ENCODE measurements around the gene PCSK9. TPM values are rescaled to one million over a fixed set of nuclear protein-coding genes. Genes with fewer than 3 reads are reported as not detected.

The PCSK9 gene
- total and polyA plus RNA-seq, 2 of the 13 experiments (the other 11 are each of a cell fraction or from before 2014, with no cell fraction given) = 33.3 to 80.5 TPM

DNA sequence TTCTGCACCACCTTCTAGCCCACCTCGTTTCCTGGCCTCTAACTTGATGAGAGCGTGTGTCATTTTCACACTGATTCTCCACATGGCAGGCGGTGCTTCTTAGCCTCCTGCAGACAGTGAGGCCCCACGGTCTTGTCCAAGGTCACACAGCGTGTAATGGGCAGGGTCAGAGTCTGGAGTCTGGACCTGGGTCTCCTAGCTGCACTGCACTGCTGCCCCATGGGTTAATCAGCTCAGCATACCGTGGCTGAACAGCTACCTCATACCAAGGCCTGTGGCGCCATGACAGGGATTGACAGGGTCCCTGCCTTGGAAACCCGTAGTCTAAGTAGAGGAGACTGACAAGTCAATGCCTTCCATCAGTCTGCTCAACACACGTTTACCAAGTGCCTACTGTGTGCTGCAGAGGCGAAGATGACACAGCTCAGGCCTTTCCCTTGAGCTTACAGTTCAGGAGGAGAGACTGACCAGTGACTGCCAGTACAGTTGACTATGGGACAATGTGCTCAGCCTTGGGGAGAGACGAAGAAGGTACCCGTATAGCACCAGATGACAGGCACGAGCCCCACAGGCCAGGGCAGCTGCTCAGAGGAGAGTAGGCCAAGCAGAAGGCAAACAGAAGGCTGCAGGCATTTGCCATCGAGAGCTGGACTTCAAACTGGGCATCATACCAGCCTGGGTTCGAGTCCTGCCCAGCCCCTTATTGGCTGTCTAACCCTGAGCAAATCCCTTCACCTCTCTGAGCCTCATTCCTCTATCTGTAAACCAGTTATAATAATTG, 5.5 kb downstream of the PCSK9 start (continued):
- TF ChIP-seq, protein P1, sequence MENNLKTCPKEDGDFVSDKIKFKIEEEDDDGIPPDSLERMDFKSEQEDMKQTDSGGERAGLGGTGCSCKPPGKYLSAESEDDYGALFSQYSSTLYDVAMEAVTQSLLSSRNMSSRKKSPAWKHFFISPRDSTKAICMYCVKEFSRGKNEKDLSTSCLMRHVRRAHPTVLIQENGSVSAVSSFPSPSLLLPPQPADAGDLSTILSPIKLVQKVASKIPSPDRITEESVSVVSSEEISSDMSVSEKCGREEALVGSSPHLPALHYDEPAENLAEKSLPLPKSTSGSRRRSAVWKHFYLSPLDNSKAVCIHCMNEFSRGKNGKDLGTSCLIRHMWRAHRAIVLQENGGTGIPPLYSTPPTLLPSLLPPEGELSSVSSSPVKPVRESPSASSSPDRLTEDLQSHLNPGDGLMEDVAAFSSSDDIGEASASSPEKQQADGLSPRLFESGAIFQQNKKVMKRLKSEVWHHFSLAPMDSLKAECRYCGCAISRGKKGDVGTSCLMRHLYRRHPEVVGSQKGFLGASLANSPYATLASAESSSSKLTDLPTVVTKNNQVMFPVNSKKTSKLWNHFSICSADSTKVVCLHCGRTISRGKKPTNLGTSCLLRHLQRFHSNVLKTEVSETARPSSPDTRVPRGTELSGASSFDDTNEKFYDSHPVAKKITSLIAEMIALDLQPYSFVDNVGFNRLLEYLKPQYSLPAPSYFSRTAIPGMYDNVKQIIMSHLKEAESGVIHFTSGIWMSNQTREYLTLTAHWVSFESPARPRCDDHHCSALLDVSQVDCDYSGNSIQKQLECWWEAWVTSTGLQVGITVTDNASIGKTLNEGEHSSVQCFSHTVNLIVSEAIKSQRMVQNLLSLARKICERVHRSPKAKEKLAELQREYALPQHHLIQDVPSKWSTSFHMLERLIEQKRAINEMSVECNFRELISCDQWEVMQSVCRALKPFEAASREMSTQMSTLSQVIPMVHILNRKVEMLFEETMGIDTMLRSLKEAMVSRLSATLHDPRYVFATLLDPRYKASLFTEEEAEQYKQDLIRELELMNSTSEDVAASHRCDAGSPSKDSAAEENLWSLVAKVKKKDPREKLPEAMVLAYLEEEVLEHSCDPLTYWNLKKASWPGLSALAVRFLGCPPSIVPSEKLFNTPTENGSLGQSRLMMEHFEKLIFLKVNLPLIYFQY (CRISPR knock-in tag; IDR thresholded peaks at IDR 0.05; ENCODE audit: borderline replicate concordance) = no peak
- TF ChIP-seq KDM3A (CRISPR knock-in tag; IDR thresholded peaks at IDR 0.05; ENCODE audit: low read depth) (no peak), ZNF670 (CRISPR knock-in tag; IDR thresholded peaks at IDR 0.05; ENCODE audit: borderline replicate concordance) (no peak), ZNF709 (CRISPR knock-in tag; IDR thresholded peaks at IDR 0.05) (no peak), CBX2 (IDR thresholded peaks at IDR 0.05; ENCODE audit: low read depth, low read length) (no peak), CBX2 (CRISPR knock-in tag; IDR thresholded peaks at IDR 0.05; ENCODE audit: low read depth) (no peak), ZFP90 (CRISPR knock-in tag; IDR thresholded peaks at IDR 0.05; ENCODE audit: borderline replicate concordance) (no peak), ZNF713 (CRISPR knock-in tag; IDR thresholded peaks at IDR 0.05) (no peak), HDAC6 (IDR thresholded peaks at IDR 0.05; ENCODE audit: low read depth, low read length) (no peak), ZNF652 (CRISPR knock-in tag; IDR thresholded peaks at IDR 0.05; ENCODE audit: borderline replicate concordance, low read depth) (peak; percentile 84), SRY (CRISPR knock-in tag; IDR thresholded peaks at IDR 0.05) (0 out of 2 replicates have a peak, but pooled peaks have one; percentile 52), KLF9 (CRISPR knock-in tag; IDR thresholded peaks at IDR 0.05; ENCODE audit: low read depth) (no peak), ZNF607 (CRISPR knock-in tag; IDR thresholded peaks at IDR 0.05; ENCODE audit: borderline replicate concordance) (no peak), MIXL1 (CRISPR knock-in tag; IDR thresholded peaks at IDR 0.05) (0 out of 2 replicates have a peak, but pooled peaks have one; percentile 36), RFXAP (CRISPR knock-in tag; IDR thresholded peaks at IDR 0.05; ENCODE audit: borderline replicate concordance) (no peak), ZNF205 (CRISPR knock-in tag; IDR thresholded peaks at IDR 0.05) (no peak), CREB1 (IDR thresholded peaks at IDR 0.05) (no peak), CREB1 (CRISPR knock-in tag; IDR thresholded peaks at IDR 0.05) (peak; percentile 45; the same call in 1 of the 2 replicates)
- TF ChIP-seq, protein P2, sequence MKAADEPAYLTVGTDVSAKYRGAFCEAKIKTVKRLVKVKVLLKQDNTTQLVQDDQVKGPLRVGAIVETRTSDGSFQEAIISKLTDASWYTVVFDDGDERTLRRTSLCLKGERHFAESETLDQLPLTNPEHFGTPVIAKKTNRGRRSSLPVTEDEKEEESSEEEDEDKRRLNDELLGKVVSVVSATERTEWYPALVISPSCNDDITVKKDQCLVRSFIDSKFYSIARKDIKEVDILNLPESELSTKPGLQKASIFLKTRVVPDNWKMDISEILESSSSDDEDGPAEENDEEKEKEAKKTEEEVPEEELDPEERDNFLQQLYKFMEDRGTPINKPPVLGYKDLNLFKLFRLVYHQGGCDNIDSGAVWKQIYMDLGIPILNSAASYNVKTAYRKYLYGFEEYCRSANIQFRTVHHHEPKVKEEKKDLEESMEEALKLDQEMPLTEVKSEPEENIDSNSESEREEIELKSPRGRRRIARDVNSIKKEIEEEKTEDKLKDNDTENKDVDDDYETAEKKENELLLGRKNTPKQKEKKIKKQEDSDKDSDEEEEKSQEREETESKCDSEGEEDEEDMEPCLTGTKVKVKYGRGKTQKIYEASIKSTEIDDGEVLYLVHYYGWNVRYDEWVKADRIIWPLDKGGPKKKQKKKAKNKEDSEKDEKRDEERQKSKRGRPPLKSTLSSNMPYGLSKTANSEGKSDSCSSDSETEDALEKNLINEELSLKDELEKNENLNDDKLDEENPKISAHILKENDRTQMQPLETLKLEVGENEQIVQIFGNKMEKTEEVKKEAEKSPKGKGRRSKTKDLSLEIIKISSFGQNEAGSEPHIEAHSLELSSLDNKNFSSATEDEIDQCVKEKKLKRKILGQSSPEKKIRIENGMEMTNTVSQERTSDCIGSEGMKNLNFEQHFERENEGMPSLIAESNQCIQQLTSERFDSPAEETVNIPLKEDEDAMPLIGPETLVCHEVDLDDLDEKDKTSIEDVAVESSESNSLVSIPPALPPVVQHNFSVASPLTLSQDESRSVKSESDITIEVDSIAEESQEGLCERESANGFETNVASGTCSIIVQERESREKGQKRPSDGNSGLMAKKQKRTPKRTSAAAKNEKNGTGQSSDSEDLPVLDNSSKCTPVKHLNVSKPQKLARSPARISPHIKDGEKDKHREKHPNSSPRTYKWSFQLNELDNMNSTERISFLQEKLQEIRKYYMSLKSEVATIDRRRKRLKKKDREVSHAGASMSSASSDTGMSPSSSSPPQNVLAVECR (CRISPR knock-in tag; IDR thresholded peaks at IDR 0.05; ENCODE audit: borderline replicate concordance) = peak; percentile 47; the same call in 1 of the 2 replicates
- TF ChIP-seq, protein P3, sequence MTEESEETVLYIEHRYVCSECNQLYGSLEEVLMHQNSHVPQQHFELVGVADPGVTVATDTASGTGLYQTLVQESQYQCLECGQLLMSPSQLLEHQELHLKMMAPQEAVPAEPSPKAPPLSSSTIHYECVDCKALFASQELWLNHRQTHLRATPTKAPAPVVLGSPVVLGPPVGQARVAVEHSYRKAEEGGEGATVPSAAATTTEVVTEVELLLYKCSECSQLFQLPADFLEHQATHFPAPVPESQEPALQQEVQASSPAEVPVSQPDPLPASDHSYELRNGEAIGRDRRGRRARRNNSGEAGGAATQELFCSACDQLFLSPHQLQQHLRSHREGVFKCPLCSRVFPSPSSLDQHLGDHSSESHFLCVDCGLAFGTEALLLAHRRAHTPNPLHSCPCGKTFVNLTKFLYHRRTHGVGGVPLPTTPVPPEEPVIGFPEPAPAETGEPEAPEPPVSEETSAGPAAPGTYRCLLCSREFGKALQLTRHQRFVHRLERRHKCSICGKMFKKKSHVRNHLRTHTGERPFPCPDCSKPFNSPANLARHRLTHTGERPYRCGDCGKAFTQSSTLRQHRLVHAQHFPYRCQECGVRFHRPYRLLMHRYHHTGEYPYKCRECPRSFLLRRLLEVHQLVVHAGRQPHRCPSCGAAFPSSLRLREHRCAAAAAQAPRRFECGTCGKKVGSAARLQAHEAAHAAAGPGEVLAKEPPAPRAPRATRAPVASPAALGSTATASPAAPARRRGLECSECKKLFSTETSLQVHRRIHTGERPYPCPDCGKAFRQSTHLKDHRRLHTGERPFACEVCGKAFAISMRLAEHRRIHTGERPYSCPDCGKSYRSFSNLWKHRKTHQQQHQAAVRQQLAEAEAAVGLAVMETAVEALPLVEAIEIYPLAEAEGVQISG (CRISPR knock-in tag; IDR thresholded peaks at IDR 0.05) = 0 out of 2 replicates have a peak, but pooled peaks have one; percentile 31
